CD4-positive, alpha-beta T cell treated with Interleukin-17A for 4 hours (primary cell): ENCODE data around the gene FKBP4.
"Not testable (repeated sequence)": the region's sequence is repeated elsewhere in the genome, so short reads cannot be mapped to it uniquely, and the experiment has no call there.

Source experiments
- DNase-seq: peaks from one replicate; pipeline ENCODE4 v3.0.0-alpha.2; 2020; ENCODE audit warnings: mixed read lengths

The FKBP4 gene

GRCh38 chr12:2794736-2795289 is at the start of gene FKBP4:
FKBP4 (plus strand) TSS chr12:2794970; CDS start chr12:2795140, 170 bp downstream.
- DNase-seq = peak; percentile 93

GRCh38 chr12:2745655-2746054 is 49.1 kb upstream of the FKBP4 start:
- no peak for DNase-seq

- no peak for DNase-seq
Observed at GRCh38 chr12:2749580-2749979, 45.2 kb upstream of the FKBP4 start.

GRCh38 chr12:2750185-2750584 is 44.6 kb upstream of the FKBP4 start:
- no peak for DNase-seq

GRCh38 chr12:2751230-2751629 is 43.5 kb upstream of the FKBP4 start:
- DNase-seq = no peak

- no peak for DNase-seq
Observed at GRCh38 chr12:2751686-2752085, 43.1 kb upstream of the FKBP4 start.

- DNase-seq = peak; percentile 83
Observed at GRCh38 chr12:2752676-2753371, 41.9 kb upstream of the FKBP4 start.

GRCh38 chr12:2753536-2753935 is 41.2 kb upstream of the FKBP4 start:
- no peak for DNase-seq

GRCh38 chr12:2754208-2754607 is 40.6 kb upstream of the FKBP4 start:
- no peak for DNase-seq

- no peak for DNase-seq
Observed at GRCh38 chr12:2756756-2757155, 38.0 kb upstream of the FKBP4 start.

- DNase-seq = no peak
Observed at GRCh38 chr12:2759733-2760132, 35.0 kb upstream of the FKBP4 start.

- no peak for DNase-seq
Observed at GRCh38 chr12:2764398-2764797, 30.4 kb upstream of the FKBP4 start.

- DNase-seq = no peak
Observed at GRCh38 chr12:2765052-2765451, 29.7 kb upstream of the FKBP4 start.

GRCh38 chr12:2765608-2766007 is 29.2 kb upstream of the FKBP4 start:
- DNase-seq = no peak

GRCh38 chr12:2768224-2768961 is 26.4 kb upstream of the FKBP4 start:
- no peak for DNase-seq

GRCh38 chr12:2769866-2770533 is 24.8 kb upstream of the FKBP4 start:
- DNase-seq = no peak

GRCh38 chr12:2770544-2770943 is 24.2 kb upstream of the FKBP4 start:
- not testable (repeated sequence) for DNase-seq

- DNase-seq = no peak
Observed at GRCh38 chr12:2772370-2772769, 22.4 kb upstream of the FKBP4 start.

- DNase-seq = no peak
Observed at GRCh38 chr12:2773199-2773875, 21.4 kb upstream of the FKBP4 start.

GRCh38 chr12:2775431-2775830 is 19.3 kb upstream of the FKBP4 start:
- DNase-seq = no peak

- no peak for DNase-seq
Observed at GRCh38 chr12:2776129-2776806, 18.5 kb upstream of the FKBP4 start.

GRCh38 chr12:2779281-2779680 is 15.5 kb upstream of the FKBP4 start:
- DNase-seq = no peak
